ENCODE results near the gene AK9.
A peak's percentile ranks its signal among the peaks of the same experiment; 100 is the strongest.

AK9 gene

DNA sequence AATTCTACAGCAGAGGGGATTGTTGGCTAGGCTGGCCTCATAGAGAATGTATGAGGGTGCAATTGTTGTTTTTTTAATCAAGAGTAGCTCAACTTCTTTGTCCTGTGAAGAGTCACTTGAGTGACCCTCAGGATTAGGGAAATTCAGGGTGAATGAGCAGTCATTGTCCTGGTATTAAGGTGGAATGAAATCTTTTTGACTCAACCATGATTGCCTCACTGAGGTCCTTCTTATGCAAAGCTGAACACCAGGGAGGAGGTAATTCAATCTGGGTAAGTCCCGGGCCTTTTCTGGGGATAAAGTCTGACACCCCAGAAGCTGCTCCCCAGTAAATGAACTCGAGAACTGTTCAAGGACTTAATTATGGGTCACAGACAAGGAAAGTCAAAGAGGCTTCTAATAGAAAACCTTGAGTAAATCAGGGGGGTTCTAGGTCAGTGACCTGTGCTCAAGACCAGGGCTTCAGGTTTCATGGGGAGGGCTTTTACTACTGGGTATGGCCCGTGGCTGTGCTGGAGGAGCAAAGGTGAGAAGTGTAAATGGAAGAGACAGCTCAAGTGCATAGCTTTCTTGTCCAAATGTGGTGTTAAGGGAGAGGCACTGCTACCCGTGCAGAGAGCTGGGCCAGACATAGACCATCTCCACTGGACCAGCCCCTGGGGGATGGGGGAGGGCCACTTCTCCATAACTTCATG is 182.7 kb downstream of the AK9 start:
- DNase-seq: no peak

DNA sequence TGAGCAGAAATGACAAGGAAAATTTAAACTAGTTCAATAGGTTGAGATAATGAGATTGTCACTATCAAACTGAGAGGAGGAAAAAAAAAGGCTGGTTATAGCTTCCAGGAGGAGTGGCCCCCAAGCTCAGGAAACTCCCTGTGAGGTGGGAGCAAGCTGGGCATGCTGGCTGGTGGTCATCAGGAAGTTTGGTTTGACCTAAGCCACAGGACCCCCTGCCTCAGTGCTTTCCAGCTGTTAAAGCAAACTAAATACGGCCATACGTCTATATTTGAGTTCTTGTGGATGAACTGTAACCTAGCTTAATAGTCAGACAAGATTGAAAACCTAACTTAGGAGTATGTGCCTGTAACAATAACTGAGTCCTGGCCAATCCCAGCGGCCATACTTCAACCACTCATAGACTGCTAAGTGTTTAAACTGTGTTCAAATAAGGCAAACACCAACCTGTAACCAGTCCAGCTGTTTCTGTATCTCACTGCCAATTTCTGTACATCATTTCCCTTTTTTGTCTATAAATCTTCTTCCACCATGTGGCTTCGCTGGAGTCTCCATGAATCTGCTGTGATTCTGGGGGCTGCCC is 183.4 kb downstream of the AK9 start:
- DNase-seq: no peak

DNA sequence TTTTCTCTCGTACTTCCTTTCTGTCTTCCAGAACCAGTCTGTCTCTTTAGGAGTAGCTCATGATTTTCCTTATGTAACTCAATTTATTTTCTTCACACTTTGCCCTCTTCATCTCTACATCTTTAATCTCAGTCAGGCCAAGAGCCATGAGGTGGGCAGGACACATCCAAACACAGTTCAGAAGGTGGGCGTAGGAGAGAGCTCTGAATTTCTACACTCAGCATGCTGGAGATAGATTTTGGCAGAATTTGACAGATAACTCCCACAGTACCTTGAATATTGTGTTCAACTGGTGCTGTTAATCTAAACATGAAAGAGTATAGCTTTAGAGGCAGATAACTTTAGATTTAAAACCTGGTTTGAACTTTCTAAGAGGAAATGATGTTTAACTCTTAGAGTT is 184.2 kb downstream of the AK9 start:
- DNase-seq: no peak

DNA sequence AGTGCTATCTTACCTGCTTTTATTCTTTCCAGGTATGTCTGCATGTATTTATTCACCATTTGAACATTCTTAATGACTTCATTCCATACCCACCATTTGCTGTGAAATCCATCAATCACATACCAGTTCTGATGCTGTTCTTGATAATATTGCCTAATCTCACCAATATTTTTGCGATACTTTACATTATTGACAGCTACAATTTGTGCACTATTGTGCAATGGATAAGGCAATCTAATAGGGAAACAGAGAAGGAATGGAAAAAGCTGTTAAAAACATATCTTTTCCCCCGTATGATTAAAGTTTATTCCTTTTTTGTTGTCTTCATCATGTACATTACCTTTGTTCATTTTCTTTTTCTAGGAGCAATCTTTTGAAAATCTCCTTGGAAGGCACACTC is 184.7 kb downstream of the AK9 start:
- no peak for DNase-seq

DNA sequence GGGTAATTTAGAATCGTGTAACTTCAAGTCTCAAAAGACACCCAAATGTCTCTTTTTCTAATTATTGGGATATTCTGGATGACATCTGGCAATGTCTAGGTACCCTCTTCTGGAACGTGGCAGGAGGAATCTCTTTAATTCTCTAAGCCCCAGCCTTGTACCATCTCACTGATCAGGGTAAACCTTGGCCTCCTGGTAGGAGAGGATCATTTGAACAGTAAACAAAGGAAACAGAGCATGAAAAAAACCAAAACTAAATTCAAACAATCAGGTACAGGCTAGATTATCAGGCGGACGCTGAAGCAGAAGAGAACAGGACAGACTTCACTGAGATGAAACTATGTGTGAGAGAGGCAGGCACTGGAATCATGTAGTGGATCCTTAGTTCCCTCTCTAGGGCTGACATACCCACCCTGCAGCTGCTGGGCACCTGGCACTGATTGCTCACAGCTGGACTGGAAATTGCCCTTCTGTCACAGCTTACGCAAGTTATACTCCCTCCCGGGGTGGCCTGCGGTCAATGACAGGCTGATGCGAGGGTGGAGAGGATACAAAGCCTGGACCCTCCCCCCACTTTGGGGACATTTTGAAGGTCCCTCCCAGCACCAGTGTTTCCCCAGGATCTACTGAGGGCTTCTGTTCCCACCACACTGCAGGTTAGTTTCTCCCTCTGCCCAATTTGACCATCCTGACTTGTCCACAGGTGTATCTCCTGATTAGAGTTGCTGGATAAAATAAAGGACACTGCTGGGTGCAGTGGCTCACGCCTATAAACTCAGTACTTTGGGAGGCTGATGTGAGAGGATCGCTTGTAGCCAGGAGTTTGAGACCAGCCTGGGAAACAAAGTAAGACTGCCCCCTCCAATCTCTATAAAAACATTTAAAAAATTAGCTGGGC is 187.4 kb downstream of the AK9 start:
- DNase-seq: no peak

DNA sequence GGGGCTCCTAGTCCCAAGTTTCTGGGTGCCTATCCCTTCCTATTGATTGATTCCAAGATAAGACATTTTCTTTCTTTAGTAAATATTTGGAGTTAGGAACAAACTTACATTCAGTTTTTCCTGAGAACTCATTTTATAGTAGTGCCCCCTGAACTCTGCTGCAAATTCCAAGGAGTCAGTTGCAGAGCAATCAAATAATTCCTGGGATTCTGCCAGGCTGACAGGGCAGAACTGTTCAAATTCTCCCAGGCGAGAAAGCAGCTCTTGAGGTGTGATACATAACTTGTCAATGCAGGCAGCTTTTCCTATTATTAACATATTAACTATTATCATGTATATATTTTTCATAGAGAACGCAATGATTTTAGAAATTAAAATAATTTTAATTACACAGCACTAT is 192.1 kb downstream of the AK9 start:
- no peak for DNase-seq

DNA sequence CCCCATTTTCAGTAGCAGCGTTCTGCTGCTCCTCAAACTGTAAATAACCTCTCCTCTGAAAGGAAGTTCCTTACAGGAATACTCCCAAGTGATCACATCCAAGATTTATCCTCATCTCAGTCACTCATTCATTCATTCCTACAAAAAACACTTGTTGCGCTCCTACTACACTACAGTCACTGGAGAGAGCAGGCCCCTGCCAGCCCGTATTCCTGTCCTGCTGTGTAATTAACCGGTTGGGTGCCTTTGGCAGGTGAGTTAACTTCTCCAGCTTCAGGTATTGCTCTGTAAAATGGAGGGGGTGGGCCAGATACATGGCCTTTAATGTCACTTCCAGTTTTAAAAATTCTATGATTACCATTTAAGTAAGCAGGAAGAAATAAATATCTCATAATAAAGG is 192.9 kb downstream of the AK9 start:
- DNase-seq: no peak

DNA sequence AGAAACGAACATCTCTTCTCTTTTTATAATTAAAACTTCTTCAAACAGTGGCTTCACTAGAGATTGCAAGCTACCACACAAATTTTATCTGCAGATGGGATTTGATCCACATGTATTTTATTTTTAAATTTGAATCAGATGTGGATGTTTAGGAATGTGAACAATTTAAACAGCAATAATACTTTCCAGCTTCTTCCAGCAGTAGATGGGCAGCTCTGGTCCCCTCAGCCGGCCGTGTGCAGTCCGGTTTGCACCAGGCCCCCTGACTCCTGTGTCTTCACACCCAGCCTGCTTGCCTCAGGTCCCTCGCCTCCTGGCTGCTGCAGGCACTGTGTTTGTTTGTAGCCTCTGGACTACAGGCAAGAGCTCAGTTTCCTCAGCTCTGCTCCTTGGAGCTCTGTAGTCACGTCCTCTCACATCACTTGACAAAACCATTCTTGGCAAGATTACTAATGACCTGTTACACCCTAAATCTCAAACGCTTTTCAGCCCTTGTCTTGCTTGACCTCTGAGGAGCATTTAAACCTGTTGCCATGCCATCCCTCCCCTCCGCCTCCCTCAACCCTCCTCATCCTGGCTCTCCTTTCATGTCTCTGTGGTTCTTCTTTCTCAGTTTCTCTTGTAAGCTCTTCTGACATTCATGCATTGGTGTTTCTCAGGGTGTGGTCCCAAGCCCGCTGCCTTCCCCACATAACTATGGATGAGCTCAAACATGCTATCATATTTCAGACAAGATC is 194.8 kb downstream of the AK9 start:
- DNase-seq: no peak

DNA sequence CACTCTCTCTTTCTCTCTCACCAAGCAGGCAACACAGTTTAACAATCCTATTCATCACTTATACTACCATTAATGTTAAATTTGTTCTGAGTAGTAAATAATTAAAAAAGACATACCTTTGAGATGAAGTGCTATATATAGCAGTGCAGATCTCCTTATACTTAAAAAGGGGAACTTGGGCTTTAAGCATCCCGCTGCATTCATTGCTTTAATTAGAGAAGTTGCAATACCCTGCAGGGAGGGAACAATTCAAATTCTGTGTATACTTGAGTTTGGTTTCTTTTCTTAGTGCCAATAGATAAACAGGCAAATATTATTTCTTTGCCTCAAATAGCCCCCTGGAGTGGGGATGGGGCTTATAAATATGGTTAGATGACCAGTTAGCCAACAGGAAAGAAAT is 197.1 kb downstream of the AK9 start:
- DNase-seq: no peak

DNA sequence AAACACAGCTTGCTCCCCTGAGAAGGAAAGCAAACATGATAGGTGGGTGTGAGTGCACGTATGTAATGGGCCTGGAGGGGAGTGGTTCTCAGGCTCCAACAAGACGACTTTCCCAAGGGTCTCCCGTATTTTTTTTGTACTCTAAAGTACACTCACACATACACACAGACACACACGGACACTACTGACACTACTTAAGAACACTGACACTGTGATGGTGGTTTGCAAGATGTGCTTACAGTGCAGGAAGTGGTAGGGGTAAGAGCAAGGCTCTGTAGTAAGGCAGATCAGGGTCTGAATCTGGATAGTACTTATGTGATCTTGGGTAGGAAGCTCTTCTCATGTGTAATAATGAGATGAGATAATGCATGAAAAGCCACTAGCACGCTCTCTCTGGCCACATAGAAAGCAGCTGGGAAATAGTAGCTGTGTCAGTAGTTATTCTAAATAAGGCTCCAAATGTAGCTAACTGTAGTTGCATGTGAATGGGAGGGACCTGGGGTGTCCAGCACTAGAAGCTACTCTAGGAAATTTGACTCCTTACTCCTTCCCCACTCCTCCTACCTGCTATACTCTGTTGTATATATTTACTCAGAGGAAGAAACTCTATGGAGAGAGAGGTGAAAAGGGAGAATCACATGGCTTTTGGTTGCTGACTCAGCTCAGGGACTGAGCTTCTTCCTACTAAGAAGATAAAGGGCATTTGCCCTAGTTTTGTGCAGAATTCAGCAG is 199.6 kb downstream of the AK9 start:
- no peak for DNase-seq

DNA sequence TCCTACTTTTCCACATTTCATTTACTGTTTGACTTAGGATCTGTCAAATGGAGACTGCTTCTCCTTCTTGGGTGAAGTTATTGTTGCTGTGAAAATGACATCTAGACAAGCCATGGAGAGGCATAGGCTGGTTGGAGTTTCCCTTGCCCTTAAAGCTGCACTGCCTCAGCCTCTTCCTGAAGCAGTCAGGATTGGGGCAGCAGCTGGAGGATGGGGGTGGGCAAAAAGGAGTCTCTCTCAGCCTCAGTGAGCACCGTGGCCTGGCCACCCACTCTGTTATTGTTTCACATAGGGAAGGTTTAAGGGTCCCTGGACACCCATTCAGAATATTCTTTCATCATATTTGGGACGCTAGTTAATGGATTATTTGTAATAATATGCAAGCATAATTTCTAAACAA is 200.3 kb downstream of the AK9 start:
- no peak for DNase-seq

DNA sequence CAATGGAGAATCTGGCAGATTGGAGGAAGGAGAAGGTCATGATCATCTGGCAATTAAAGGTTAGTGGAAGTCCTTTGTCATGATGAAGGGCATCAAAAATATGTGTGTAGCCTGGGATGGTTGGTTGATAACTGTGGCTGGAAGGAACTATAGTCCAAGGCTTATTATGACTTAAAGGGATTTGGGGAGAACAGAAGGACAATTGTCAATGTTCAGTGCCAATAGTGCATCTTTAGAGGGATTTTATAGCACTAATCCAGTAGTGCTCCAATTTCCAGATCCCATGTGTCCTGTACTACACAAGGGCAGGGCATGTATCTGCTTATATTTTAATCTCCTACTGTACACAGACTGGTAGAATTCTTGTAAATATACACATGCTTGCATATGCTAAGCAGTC is 203.0 kb downstream of the AK9 start:
- DNase-seq: no peak

DNA sequence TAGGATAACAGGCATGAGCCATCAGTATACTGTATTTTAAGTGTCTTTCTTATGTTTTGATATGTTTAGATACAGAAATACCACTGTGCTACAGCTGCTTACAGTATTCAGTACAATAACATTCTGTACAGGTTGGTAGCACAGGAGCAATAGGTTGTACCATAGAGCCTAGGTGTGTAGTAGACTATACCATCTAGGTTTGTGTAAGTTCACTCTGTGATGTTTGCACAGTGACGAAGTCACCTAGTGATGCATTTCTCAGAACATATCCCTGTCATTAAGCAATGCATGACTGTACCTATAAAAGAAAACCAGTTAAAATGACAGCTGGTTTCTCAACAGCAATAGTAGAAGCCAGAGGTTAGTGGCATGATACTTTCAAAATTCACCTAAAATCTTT is 204.9 kb downstream of the AK9 start:
- no peak for DNase-seq

DNA sequence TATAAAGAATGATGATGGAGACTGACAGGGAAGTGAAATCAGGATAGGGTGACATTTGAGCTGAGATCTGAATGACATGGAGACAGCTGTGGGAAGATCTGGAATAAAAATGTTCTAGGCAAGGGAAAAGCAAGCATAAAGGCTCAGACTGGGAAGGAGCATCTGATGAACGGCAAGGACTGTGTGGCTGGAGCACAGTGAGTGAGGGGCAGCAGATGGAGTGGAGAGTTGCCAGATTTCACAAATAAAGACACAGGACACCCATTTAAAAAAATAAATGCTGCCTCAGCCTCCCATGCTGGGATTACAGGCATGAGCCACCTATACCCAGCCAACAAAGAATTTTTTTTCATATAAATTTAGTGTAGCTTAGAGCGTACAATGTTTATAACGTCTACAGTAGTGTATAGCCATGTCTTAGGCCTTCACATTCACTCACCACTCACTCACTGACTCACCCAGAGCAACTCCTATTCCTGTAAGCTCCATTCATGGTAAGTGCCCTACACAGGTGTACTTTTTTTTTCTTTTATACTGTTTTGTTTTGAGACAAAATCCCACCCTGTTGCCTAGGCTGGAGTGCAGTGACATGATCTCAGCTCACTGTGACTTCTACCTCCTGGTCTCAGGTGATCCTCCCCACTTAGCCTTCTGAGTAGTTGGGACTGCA is 205.6 kb downstream of the AK9 start:
- DNase-seq: no peak

DNA sequence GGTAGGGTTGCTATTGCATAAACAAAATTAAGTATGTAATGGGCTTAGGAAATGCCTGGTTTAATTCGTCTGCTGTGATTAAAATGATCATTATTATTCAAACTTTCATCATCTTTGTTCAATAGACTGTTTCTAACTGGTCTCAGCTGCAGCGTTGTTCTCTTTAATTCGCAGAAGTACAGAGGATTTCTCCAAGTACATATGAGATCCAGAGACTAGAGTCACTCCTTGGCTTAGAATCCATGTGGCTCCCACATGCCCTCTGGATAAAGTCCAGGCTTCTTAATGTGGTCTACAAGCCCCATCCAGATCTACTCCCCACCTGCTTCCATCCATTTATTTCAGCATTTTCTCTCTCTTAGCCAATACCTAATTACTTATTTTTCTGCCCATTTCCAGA is 206.9 kb downstream of the AK9 start:
- DNase-seq: no peak

DNA sequence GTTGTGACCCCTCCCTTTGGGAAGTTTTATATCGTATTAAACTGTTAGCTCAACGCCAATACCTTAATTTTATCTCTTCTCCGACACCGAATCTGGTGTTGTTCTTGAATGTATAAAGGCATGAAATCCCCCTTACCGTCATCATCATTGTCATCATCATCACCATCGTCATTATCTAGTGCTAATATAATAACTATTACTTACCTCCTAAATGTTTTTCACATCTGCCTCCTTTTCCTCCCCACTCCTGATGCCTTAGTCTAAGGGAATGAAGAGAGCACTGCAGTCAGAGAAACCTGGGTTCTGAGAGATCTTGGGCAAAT is 207.3 kb downstream of the AK9 start:
- no peak for DNase-seq

DNA sequence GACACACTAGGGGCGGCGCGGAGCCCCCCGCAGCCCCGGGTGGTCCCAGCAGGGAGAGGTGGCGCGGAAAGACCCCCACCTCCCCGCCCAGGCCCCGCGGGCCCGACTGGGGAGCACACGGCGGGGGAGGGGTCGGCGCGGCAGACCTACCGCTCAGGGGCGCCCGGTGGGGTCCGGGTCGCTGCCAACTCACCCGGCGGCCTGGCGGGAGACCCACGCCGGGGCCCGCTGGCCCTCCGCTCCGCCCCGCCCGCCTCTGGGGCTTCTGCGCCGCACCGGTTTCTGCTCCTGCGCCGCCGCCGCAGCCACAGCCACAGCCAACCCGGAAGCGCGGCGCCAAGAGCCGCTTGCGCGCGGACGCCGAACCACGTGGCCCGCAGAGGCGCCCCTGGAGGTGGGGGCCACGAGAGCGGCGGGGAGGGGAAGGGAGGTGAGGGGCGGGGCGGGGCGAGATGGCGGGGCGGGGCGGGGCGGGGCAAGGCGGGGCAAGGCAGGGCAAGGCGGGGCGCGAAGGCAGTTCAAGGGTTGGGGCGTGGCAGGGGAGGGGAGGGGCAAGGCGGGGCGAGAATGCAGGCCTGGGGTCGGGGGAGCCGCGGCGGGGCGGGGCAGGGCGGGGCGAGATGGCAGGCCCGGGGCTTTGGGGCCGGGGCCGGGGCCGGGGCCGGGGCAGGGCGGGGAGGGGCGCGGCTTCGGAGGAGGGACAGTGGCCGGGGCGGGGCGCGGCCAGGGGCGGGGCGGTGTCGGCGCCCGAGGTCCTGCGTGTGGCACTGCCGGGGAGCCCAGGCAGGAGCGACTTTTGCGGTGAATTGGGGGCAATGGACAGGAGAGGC is 207.9 kb downstream of the AK9 start, which contains the start of gene ZBTB24:
Gene ZBTB24, minus strand, starts transcription at position 315 of the 830 bp plus-strand sequence. CDS start 1,193 bp downstream, outside the sequence.
- peak; percentile 88 for DNase-seq

DNA sequence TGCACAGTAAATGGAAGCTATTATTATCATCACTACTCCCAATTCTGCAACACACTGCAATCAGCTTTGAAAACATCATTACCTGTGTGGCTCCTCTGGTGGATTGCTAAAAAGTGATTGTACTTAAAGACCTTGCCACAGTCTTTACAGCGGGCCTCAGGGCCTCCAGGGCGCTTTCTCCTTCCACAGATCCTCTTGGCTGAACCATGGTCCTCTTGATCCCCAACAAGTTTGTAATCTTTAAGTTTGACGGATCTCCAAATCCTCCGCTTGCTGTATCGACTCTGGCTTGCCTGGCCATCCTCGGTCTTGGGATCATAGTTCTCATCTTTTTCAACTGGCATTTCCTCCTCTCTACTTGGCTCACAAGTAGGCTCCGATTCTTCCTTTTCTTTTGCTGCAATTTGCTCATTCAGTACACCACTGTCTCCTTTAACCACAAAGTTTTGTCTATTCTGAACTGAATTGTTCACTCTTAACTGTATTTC is 210.0 kb downstream of the AK9 start:
- no peak for DNase-seq

DNA sequence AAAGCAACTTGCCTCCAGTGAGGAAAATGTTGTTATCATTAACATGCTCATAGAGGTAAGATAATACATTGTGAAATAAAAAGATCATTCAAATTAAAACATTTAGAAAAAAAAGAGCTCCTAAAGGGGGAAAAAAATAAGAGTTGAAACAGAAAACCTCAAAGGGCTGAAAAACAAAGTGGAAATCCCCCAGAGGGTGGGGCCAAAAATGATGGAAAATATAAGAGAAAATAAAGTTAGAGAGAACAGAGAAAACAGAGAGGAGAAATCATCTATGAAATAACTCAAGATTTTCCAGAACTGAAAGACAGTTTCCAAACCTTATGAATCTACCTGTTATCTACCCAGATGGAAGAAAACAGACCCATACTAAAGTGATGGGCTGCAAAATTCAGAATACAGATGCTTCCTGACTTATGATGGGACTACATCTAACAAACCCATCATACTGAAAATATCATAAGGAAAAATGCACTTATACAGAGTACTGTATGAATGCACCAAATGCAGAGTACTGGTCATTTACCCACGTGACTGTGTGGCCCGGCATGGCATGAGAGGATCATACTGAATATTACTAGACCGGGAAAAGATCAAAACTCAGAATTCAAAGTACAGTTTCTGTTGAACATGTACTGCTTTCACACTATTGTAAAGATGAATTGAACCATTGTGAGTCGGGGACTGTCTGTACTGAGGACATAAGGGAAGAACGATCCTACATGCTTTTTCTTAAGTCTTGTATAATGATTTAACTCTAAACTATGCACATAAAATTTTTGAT is 212.0 kb downstream of the AK9 start:
- no peak for DNase-seq

DNA sequence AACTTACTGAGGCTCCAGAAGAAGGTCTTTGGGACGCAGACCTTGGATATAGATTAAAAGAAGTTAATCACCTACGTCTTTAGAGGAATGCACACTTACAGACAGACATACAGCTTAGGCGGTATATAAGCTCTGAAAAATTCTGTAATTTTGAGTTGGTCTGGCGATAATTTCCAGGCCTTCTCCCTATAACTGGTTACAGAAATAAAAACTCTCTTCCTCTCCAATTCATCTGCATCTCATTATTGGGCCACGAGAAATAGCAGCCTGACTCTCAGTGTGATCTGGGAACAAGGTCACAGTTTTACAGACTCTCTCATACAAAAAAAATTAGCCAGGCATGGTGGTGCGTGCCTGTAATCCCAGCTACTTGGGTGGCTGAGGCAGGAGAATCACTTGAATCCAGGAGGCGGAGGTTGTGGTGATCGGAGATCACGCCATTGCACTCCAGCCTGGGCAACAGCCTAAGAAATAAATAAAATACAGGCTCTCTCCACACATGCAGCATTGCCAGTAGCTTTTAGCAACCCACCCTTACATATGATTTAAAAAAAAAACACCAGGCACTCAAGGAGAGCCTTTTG is 212.7 kb downstream of the AK9 start:
- no peak for DNase-seq

Measured in activated CD4-positive, CD25-positive, alpha-beta regulatory T cell treated with anti-CD3 and anti-CD28 coated beads, Interleukin-2, amount 50 U/mL, for 72 hours (primary cell).